Hepatocyte (in vitro differentiated cells): ENCODE results near the gene CYYR1.
"Not testable (repeated sequence)": the region's sequence is repeated elsewhere in the genome, so short reads cannot be mapped to it uniquely, and the experiment has no call there.

Source experiments
- EZH2 ChIP-seq: fragments of 200-600 bp; sonication (generic); IDR thresholded peaks from 2 replicates; pipeline ENCODE4 v1.6.1; 2016; ENCODE audit warnings: antibody characterized with exemption, mild to moderate bottlenecking, borderline replicate concordance
- TF ChIP-seq, protein P1 (sequence below): fragments of 200-600 bp; sonication (generic); IDR thresholded peaks from 2 replicates; pipeline ENCODE4 v1.5.1; 2016; ENCODE audit warnings: antibody characterized with exemption, mild to moderate bottlenecking; ENCODE audit not compliant: poor library complexity

DNA sequence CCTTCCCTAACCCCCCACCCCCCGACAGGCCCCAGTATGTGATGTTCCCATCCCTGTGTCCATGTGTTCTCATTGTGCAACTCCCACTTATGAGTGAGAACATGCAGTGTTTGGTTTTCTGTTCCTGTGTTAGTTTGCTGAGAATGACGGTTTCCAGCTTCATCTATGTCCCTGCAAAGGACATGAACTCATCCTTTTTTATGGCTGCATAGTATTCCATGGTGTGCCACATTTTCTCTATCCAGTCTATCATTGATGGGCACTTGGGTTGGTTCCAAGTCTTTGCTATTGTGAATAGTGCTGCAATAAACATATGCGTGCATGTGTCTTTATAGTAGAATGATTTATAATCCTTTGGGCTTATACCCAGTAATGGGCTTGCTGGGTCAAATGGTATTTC lies 114.2 kb downstream of the CYYR1 start:
- TF ChIP-seq, protein P1, sequence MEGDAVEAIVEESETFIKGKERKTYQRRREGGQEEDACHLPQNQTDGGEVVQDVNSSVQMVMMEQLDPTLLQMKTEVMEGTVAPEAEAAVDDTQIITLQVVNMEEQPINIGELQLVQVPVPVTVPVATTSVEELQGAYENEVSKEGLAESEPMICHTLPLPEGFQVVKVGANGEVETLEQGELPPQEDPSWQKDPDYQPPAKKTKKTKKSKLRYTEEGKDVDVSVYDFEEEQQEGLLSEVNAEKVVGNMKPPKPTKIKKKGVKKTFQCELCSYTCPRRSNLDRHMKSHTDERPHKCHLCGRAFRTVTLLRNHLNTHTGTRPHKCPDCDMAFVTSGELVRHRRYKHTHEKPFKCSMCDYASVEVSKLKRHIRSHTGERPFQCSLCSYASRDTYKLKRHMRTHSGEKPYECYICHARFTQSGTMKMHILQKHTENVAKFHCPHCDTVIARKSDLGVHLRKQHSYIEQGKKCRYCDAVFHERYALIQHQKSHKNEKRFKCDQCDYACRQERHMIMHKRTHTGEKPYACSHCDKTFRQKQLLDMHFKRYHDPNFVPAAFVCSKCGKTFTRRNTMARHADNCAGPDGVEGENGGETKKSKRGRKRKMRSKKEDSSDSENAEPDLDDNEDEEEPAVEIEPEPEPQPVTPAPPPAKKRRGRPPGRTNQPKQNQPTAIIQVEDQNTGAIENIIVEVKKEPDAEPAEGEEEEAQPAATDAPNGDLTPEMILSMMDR = not testable (repeated sequence)
- TF ChIP-seq EZH2 = not testable (repeated sequence)
